ENCODE data around the gene NTN5.

- TF ChIP-seq CTCF (IDR thresholded peaks at IDR 0.05): no peak
- no peak for TF ChIP-seq POLR2A (IDR thresholded peaks at IDR 0.05)
Observed at GRCh38 chr19:48630296-48631063, 42.3 kb downstream of the NTN5 start.
